Epithelial cell of proximal tubule (primary cell): ENCODE measurements around the gene CPXM1. TPM values are rescaled to one million over a fixed set of nuclear protein-coding genes. Genes with fewer than 3 reads are reported as not detected.

Experiments
- DNase-seq: peaks from one replicate; pipeline ENCODE4 v3.0.0-alpha.2; 2011; ENCODE audit warnings: low read depth
- H3K4me3 ChIP-seq: 2 replicates; pipeline ENCODE4 v1.5.1; 2011; ENCODE audit warnings: low read depth, mild to moderate bottlenecking, low read length
- total RNA-seq: library from RNA; depleted of rRNA; stranded (reverse); fragments of >200 nt; gene quantifications from 2 replicates; pipeline ENCODE4 v1.2.3, GENCODE V29; 2015
- TF ChIP-seq, protein P1 (sequence below): conservative IDR thresholded peaks from 2 replicates; pipeline ENCODE4 v1.5.1; 2012; ENCODE audit warnings: low read depth, mild to moderate bottlenecking, low read length

The CPXM1 gene
- total RNA-seq, 1 donor from 2014 or later: 38.1 TPM

DNA sequence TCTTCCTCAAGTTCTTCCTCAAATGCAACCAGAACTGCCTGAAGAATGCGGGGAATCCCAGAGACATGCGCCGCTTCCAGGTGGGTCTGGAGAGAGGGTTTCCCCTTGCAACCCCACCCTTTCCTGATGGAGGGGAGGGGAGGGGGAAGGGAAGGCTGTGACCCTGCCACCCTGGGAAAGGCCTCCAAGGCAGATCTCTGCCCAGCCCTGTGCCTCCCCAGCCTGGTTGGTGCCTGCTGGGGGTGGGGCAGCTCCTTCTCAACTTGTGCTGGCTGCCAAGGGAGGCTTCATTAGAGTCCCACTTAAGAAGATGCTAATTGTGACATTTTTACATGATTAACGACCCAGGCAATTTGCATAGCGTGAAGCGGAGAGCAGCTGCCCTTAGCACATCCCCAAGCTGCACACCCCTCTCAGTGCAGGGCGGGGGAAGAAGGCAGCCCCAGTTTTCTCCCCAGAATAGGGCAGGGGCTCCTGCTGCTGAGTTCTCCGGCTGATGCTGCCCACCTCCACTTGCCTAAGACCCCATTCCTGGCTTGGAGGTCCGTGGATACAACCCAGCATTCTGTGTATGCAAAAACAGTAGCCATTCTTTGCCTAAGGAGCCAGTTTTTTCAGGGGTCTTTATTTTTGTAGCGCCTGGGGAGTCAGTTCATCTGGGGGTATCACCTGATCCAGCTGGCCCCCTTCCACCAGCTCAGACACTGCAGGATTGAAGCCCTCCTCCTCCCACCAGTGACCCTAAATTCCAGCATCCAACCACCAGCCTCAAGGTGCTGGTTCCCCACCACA is 51.7 kb downstream of the CPXM1 start:
- TF ChIP-seq, protein P1, sequence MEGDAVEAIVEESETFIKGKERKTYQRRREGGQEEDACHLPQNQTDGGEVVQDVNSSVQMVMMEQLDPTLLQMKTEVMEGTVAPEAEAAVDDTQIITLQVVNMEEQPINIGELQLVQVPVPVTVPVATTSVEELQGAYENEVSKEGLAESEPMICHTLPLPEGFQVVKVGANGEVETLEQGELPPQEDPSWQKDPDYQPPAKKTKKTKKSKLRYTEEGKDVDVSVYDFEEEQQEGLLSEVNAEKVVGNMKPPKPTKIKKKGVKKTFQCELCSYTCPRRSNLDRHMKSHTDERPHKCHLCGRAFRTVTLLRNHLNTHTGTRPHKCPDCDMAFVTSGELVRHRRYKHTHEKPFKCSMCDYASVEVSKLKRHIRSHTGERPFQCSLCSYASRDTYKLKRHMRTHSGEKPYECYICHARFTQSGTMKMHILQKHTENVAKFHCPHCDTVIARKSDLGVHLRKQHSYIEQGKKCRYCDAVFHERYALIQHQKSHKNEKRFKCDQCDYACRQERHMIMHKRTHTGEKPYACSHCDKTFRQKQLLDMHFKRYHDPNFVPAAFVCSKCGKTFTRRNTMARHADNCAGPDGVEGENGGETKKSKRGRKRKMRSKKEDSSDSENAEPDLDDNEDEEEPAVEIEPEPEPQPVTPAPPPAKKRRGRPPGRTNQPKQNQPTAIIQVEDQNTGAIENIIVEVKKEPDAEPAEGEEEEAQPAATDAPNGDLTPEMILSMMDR: no peak
- no peak for DNase-seq
- no peak overlapping the region for H3K4me3 ChIP-seq

DNA sequence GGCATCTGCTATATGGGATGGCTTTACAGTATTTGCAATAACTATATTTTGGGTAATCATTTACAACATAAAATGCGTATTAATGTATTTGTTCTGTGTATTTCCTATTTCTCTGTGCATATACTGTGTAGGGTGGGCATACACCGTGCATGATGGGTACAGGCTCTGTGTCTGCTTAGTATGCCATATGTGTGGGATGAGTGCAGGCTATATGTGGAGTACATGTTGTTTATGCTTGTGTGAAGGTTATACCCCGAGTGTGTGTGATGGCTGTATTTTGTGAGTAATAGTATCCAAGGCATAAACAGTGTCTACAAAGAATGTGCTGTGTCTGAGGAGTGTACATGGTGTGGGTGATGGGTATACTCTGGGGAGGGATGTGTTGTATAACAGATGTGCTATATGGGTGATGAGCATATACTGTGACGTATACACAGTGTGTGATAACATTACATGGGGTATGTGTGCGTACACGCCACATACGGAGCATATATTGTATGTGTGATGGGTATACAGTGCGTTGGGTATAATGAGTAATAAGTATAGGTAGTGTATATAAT is 52.7 kb downstream of the CPXM1 start:
- H3K4me3 ChIP-seq: no peak overlapping the region
- no peak for DNase-seq
- TF ChIP-seq, protein P1: no peak

DNA sequence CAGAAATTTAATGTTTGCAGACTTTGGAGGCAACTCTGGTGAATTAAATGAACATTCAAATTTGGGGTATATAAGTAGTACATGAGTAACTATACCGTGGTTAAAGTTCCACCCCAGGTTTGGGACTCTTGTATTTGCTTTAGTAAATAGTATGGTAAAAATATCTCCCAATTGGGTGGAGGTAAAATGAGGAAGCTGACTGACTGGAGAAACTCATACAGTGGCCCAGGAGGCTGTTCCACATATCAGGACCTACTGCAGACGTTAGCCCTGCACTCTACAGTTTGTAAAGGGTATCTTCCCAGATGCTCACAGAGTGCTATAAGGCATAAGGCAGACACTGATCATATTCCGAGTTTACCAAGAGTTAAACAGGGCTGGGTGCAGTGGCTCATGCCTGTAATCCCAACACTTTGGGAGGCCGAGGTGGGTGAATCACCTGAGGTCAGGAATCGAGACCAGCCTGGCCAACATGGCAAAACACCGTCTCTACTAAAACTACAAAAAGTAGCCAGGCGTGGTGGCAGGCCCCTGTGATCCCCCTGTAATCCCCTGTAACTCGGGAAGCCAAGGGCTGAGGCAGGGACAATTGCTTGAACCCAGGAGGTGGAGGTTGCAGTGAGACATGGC is 53.7 kb downstream of the CPXM1 start:
- DNase-seq: no peak
- TF ChIP-seq, protein P1: no peak
- H3K4me3 ChIP-seq: no peak overlapping the region

DNA sequence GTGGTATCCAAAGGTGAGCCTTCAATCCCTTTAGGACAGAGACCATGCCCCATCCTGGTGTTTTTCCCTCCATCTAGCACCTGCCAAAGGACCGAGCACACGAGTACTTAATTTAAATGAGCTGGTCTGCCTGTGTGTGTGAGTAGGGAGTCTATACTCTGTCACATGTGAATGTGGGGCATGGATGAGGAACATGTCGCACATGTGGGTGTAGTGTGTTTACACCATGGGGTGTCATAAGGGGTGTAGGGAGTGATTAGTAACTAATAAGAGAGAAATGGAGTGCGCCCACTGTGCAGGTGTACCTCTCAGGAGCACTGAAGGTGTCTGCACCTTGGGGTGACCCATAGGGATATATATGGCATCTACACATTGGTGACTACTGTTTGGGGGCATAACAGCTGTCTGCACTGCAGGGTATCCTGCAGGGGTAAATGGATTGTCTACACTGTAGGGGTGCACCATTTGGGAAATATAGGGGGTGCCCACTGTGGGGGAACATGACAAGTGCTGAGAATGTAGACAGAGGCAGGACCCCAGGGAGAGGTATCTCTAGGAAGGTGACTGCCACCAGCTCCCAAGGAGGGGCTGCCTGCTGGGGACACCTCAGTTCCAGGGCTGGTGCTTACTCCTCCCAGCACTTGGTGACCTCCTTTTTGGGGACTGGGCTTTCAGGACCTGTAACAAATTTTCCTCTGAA is 54.3 kb downstream of the CPXM1 start:
- H3K4me3 ChIP-seq: no peak overlapping the region
- TF ChIP-seq, protein P1: no peak
- DNase-seq: no peak

DNA sequence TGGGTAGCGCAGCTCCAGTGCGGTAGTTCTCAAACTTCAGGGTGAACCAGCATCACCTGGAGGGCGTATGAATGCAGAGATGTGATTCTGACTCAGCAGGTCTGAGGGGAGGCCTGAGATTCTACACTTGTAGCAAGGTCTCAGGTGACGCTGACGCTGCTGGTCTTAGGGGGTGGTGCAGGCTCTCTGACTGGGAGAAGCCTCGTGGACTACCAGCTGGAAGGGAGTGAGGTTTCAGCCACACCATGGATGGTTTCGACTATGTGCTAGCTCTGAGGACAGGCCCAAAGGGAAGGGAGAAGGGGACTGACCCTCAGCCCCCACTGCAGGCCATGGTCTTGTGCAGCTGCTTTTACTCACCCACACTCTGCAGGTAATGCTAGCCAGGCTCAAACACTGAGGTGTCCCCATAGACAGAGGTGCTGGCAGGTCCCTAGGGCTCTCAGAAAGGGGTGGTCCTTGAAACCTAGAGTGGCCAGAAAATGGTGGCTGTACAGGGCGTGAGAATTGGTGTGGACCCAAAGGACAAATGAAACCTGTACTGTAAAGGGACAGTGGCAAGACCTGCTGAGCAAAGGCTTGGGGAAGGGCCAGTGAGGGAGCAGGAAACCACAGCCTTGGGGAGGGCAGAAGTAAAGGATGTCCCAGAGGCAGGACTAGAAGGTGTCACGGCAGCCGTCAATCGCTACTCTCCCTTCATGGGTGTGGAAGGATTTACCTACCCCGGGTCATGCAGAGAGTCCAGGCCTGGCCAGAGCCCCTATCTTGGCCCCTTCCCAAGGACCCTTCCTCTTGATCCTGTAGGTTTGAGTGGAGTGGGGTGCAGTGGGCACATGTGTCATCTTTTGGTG is 55.1 kb downstream of the CPXM1 start:
- no peak overlapping the region for H3K4me3 ChIP-seq
- TF ChIP-seq, protein P1: no peak
- no peak for DNase-seq

Other genes starting within 250 kb of the CPXM1 start
- 172 and 318 TPM in 2 replicates for gene NOP56, start 148.0 kb downstream of the CPXM1 start, total RNA-seq
- 99.3 and 123 TPM in 2 replicates for gene IDH3B, start 136.4 kb downstream of the CPXM1 start, total RNA-seq
- gene EBF4, start 107.8 kb downstream of the CPXM1 start, total RNA-seq: 0.36 and 2.5 TPM in 2 replicates
- gene C20orf141, start 14.4 kb upstream of the CPXM1 start, total RNA-seq: 1.1 TPM in 1 of 2 replicates, not detected in the other
- gene TMEM239, start 15.7 kb upstream of the CPXM1 start, total RNA-seq: not detected in 2 replicates
- gene PCED1A, start 40.0 kb upstream of the CPXM1 start, total RNA-seq: 12.2 and 37.5 TPM in 2 replicates
- 18.1 and 19.2 TPM in 2 replicates for gene VPS16, start 40.1 kb upstream of the CPXM1 start, total RNA-seq
- 34.8 and 40.8 TPM in 2 replicates for gene PTPRA, start 72.9 kb upstream of the CPXM1 start, total RNA-seq
- not detected in 2 replicates for gene GNRH2, start 243.0 kb upstream of the CPXM1 start, total RNA-seq
- gene MRPS26, start 245.4 kb upstream of the CPXM1 start, total RNA-seq: 107 and 128 TPM in 2 replicates